Measurements from ENCODE around the gene ADORA1.

Gene ADORA1

GRCh38 chr1:203178083-203178482 is 50.6 kb downstream of the ADORA1 start:
- TF ChIP-seq ZFX (IDR thresholded peaks at IDR 0.05) (no peak), CTCF (conservative IDR thresholded peaks at IDR 0.05) (no peak)
- H3K27ac ChIP-seq = no peak overlapping the region

- TF ChIP-seq ZFX (IDR thresholded peaks at IDR 0.05) = no peak
- no peak for TF ChIP-seq CTCF (conservative IDR thresholded peaks at IDR 0.05)
- no peak overlapping the region for H3K27ac ChIP-seq
Measured at GRCh38 chr1:203178821-203179666, 51.5 kb downstream of the ADORA1 start.

GRCh38 chr1:203179667-203180005 is 52.1 kb downstream of the ADORA1 start:
- no peak overlapping the region for H3K27ac ChIP-seq
- TF ChIP-seq CTCF (conservative IDR thresholded peaks at IDR 0.05) = no peak
- no peak for TF ChIP-seq ZFX (IDR thresholded peaks at IDR 0.05)

GRCh38 chr1:203180611-203181330 is 53.2 kb downstream of the ADORA1 start:
- TF ChIP-seq CTCF (conservative IDR thresholded peaks at IDR 0.05) = no peak
- no peak for TF ChIP-seq ZFX (IDR thresholded peaks at IDR 0.05)
- no peak overlapping the region for H3K27ac ChIP-seq

- no peak overlapping the region for H3K27ac ChIP-seq
- TF ChIP-seq ZFX (IDR thresholded peaks at IDR 0.05) = no peak
- no peak for TF ChIP-seq CTCF (conservative IDR thresholded peaks at IDR 0.05)
Measured at GRCh38 chr1:203181586-203182386, 54.3 kb downstream of the ADORA1 start.

GRCh38 chr1:203182387-203182953 is 54.9 kb downstream of the ADORA1 start:
- no peak for TF ChIP-seq ZFX (IDR thresholded peaks at IDR 0.05)
- TF ChIP-seq CTCF (conservative IDR thresholded peaks at IDR 0.05) = no peak
- H3K27ac ChIP-seq = no peak overlapping the region
